Sciatic nerve (tissue), 2 donors: ENCODE results near the gene STN1. TPM values are rescaled to one million over a fixed set of nuclear protein-coding genes. Genes with fewer than 3 reads are reported as not detected.

ENCODE experiments used
- ATAC-seq: fragments of 200-7000 bp; cut with Tn5 transposase; one replicate; pipeline ENCODE4 v1.9.1; 2020; ENCODE audit warnings: mild to moderate bottlenecking, moderate library complexity
- DNase-seq: peaks from one replicate; pipeline ENCODE4 v3.0.0-alpha.2; 2020; ENCODE audit warnings: low spot score
- intact Hi-C: fragments of 100-400 bp; cut with DNase I; formaldehyde crosslinking; loops from one replicate; pipeline ENCODE4 v1.14.2; 2022
- total RNA-seq: library from RNA; stranded (reverse); fragmentation: NEBNext Ultra II Directional; extraction: Animal tissue kit (Norgen Biotek cat#: 25700); gene quantifications from one replicate; pipeline ENCODE4 v1.2.1, GENCODE V29; 2021
- donor health status: DM: no; HTN: no; CAD: no.
- donor health status: DM: no; HTN: no; CAD: no.

Gene STN1
- total RNA-seq, 1 donor from 2014 or later = 14.5 TPM

DNA sequence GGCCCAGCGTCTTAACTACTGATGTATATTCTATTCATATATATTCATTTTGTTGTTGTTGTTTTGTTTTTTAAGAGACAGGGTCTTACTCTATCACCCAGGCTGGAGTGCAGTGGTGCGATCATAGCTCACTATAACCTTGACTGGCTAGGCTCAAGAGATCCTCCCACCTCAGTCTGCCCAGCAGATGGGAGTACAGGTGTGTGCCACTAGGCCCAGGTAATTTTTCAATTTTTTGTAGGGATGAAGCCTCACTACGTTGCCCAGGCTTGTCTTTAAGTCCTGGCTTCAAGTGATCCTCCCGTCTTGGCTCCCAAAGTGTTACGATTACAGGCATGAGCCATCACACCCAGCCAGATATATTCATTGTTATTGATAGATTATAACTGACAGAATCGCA, 12.9 kb upstream of the STN1 start:
- DNase-seq (no peak), ATAC-seq (no peak)
- intact Hi-C loops = no loop called here

DNA sequence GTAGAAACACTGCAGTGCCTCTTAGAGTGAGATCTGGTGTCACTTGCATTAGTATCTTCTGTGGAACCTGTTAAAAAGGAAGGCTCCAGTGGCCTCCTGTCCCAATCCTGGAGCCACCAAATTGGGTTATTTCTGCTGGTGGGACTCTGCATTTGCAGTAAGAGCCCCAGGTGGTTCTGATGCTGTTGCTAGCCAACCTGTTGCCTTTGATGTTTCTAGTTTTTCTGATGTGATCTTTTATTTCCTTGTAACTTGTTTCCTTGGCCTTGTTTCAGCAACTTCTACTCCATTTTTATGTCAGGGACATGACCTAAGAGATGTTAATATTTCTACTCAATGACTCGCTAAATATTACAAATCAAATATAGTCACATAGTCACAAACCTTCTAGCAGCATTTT, 12.5 kb upstream of the STN1 start:
- ATAC-seq = no peak
- DNase-seq = no peak
- intact Hi-C loops = no loop called here

DNA sequence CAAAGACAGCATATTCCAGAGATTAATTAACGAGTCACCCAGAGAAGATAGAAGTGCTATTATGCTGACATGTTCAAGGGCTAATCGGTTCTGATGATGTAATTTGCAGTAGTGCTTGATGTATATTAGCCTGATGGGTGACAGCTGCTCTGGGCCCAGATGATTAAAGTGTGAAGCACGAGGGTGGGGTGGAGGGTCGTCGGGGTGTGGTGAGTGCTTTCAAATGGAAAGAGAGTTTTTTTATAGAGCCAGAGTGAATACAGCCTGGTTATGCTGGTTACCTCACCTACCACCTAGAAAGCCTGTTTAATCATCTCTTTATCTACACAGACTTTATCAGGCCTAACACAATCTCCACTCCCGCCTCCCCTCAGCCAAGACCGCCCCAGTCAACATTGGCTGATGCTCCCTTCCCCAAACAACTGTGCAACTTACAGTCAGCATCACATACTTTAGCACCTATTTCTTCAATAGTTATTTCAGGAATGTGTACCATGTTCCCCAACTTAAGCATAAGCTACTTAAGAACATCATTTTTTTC, 11.5 kb upstream of the STN1 start:
- intact Hi-C loops = no loop called here
- ATAC-seq = no peak
- no peak for DNase-seq

DNA sequence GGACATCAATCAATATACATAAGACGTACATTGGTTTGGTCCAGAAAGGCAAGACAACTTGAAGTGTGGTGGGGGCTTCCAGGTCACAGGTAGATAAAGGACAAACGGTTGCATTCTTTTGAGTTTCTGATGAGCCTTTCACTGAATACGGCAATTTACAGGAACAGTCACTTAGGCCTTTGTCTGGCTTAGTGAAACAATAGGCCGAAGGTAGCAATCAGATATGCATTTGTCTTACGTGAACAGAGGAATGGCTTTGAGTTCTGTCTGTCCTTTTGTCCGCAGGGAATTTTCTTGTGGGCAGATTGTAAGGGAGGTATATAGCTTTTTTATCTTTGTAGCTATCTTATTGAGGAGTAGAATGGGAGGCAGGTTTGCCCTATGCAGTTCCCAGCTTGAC, 10.8 kb upstream of the STN1 start:
- no peak for ATAC-seq
- intact Hi-C loops = no loop called here
- no peak for DNase-seq

DNA sequence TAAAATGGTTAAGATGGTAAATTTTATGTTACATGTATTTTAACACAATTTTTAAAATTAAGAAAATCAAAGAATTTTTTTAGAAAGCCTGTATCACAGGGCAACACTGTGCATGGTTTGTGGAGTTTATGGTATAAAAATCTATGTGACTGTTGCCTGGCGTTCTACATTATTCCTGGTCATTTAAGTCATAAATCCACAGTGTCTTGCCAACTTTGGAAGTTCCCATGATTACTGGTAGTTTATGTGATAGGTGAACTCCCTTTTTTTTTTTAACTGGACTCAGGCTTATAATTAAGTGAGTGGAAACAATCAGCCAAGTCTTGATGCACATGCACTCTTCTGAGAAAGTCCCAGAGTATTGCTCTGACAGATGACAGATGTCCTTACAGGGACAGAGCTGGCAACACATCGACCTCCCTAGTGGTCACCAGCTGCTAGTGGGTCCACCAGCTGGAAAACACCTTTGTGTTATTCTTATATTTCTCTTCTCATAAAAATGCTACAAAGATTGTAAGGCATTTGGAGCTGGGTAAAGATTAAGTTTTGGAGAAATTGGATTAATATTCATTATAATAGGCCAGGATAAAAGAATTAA, 8.8 kb upstream of the STN1 start:
- no peak for ATAC-seq
- intact Hi-C loops = no loop called here
- DNase-seq = no peak

DNA sequence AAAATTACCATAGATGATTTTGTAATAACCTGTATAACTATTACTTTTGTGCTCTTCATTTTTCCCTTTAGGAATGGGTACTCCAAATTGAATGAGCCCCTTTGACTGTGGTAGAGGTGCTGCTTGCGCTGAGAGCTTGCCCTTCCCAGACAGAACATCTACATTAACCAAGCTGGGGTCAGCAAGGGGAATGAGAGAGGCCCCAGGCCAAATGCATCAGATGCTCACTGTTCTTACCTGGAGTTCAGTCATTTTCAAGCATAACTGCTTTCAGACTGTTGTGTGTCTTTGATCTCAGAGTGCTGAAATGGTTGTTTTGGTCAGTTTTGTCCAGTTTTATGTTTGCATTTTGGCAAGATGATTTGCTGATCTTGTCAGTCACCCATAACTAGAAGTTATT, 7.6 kb upstream of the STN1 start:
- no peak for ATAC-seq
- no peak for DNase-seq
- intact Hi-C loops = no loop called here

DNA sequence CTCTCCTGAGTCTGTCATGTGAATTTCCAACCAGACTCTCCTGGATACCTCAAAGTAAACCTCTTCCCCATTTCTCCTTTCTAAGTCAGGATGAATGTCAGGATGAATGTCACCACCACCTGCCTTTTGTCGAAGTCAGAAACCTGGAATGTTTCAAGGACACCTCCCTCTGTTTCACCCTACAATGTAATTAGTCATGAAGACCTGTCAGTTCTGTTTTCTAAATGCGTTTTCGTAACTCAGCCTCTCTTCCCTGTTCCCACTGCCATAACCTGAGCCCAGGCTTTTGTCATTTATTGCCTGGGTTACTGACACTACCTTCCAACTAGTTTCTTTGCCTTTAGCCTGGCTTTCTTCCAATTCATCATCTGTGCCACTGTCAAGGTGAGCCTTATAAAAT, 5.5 kb upstream of the STN1 start:
- ATAC-seq (no peak), DNase-seq (no peak)
- intact Hi-C loops = no loop called here

DNA sequence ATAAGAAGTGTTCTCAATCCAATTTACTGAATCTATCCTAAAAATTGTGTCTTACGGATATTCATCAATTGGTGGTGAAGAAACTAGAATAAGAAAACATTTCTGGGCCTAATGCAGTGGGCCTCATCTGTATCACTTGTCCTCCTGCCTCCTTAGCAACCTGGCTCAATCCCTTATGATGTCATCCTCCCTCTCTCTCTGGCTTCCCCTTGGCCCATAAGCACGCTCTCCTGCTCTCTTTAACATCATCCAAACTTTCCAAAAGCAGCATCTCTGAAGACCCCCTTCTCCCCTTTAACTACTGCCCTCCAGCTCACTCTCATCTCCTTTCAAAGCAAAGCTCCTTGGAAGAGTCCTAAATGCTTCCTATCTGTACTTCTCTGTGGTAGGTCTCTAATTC, 4.7 kb upstream of the STN1 start:
- DNase-seq (no peak), ATAC-seq (no peak)
- intact Hi-C loops = no loop called here

DNA sequence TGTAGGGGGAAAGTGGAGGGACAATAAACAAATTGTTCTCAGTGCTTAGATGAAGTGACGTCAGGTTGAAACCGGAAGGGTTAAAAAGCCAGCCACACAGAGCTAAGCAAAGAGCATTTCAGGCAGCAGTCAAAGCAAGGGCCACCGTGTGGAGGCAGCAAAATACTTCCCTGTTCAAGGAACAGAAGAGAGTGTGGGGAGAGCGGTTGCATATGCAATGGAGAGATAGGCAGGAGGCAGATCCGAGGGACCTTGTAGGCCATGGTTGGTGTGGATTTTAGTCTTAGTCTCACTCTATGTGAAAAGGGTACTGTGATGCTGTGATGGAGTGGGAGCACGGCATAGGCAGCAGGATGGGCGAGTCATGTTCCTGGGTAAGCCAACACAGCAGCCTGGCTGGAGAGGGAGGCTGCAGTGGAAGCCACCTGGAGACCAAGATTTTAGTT, 3.8 kb upstream of the STN1 start:
- no peak for DNase-seq
- no peak for ATAC-seq
- intact Hi-C loops = no loop called here

DNA sequence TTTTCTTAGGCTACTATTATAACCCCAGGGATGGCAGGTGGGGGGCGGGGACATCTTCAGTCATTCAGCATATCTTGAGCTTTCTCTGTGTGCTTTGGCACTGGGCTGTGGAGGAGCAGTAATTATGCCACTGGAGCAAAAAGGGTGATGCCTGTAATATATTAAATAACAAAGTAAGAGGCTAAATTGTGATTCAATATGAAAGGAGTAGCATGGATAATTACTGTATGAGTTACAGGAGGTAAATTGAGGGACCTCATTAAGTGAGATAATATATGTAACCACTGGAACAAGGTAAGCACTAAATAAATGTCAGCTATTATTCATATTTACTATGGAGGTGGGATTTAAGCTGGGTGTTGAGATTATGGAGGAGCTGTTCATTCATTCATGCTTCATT, 3.3 kb upstream of the STN1 start:
- DNase-seq = no peak
- intact Hi-C loops = no loop called here
- ATAC-seq = no peak

DNA sequence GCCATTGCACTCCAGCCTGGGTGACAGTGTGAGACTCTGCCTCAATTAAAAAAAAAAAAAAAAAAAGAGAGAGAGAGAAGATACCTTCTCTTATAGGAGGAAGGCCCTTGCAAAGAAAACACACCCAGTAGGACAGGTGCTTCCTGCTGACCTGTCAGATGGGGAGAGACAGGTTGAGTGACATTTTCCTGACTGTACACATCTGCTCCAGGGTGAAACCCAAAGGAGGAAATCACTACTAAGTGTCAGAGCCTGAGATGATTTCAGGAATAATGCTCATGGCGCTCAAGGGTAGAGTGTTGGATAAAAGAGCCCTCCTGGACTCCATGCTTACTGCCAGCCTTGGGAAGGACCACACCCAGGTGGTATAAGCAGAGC, 1.7 kb upstream of the STN1 start:
- DNase-seq (no peak), ATAC-seq (no peak)
- intact Hi-C loops = no loop called here

DNA sequence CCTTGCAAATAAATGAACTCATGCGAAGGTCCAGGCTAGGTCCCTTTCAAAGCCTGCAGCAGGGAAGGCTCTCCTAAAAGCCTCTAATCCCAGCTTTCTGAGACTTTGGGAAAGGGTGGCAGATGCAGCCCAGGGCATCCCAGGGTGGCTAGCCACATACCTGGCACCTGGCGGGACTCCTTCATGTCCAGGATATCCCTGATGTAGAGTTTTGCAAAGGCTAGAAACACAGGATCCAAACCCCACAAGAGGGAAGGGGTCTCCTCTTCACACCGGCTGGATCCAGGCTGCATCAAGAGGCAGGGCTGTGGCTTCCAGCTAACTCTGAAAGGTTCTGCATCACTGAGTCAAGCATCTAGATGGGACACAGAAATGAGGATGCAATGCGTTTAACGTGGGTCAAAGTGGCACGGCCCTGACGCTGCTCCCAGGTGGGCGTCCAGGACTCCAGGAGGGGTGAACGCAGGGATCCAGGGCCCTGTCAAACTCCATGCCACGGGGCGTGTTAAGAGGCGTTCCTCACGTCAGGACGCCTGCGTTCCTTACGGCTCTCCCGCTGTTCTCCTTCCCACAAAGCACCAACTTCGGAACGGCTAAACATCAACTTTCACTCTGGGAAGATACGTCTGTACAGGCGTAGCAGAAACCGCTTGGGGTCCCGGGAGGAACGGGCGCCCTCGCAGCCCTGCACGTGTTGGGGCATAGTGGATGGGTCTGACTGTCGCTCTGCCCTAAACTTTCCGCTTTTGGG, 507 bp downstream of the STN1 start:
- DNase-seq (peak; percentile 75), ATAC-seq (peak; percentile 54)
- intact Hi-C loops = no loop called here

DNA sequence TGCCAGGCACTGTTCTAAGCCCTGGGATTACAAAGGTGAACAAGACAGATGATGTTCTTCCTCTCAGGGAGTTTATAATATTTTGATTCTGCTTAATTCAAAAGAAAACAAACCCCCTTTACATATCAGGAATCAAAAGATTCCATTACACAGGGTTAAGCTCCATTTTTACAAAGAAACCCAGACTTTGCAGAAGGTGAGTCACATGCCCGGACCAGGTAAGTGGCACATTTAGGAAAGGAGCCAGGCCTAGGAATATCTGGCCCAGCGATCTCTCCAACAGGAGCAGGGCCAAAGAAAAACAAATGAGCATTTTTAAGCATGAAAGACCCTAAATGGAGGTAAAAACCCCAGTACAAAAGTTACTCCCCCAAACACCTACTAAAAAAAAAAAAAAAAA, 1.1 kb downstream of the STN1 start:
- ATAC-seq (no peak), DNase-seq (no peak)
- intact Hi-C loops = no loop called here

DNA sequence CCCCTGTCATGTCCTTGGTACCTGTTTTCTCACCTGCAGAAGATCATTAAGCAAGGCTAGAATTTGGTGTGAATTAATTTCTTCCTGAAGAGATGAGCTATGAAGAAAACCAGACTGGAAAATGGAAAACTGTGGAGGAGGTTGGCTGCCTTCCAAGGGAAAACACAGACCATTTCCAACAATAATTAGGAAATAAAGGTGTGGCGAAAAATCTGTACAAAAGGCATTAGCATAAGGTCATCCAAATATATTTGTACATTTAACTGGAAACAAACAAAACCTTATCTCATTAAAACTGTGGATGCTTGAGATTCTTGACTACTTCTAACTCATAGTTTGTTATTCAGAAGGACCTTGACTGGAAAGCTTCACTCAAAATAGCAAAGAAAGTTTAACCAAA, 1.7 kb downstream of the STN1 start:
- intact Hi-C loops = no loop called here
- DNase-seq (no peak), ATAC-seq (no peak)

DNA sequence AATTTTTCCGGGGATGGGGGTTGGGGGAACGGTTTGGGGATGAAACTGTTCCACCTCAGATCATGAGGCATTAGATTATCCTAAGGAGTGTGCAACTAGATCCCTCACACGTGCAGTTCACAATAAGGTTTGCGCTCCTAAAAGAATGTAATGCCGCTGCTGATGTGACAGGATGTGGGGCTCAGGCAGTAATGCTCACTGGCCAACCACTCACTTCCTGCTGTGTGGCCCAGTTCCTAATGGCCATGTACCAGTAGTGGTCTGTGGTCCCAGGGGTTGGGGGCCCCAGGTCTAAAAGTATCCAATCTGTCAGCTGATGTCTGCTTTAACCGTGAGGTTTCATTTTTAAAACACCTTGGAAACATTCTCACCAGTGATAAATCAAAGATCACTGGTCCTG, 2.2 kb downstream of the STN1 start:
- ATAC-seq = no peak
- no peak for DNase-seq
- intact Hi-C loops = no loop called here

DNA sequence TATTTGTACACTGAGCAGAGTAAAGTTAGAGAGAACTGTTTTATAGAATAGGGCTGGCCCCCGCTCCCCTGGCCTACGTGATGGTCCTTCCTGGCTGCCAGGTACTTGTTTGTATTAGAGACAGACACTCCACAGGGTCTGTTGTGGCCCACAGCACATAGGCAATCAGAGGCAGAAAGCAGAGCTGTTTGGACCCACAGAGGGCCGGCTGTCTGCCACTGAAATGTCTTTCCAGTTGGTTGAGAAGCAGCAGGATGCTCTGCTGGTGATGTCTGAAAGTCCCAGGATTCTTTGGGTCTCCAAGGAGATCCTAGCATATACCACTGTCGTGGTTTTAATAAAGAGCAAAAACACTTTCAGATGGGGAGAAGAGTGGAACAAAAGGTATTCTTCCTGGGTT, 5.2 kb downstream of the STN1 start:
- ATAC-seq = no peak
- DNase-seq = no peak
- intact Hi-C loops = no loop called here

DNA sequence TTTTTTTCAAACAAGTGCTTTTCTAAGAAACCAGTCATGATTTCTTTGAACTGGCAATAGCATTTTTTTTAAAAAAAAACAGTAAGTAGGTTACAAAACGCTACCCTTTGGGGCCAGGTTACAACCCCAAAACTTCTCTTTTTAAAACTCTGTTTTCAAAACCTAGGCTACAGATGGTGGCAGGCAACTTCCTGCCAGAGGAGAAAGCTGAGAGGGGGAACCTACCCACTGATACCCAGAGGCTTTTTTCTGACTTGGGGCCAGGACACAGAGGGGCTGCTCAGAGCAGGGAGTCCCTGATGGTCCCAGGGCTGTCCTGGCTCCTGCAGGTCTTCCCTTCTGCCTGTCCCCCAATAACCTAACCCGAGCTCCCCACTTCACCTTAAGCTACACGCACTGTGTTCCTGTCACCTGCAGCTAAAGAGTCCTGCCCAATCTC, 6.9 kb downstream of the STN1 start:
- DNase-seq = no peak
- no peak for ATAC-seq
- intact Hi-C loops = no loop called here

DNA sequence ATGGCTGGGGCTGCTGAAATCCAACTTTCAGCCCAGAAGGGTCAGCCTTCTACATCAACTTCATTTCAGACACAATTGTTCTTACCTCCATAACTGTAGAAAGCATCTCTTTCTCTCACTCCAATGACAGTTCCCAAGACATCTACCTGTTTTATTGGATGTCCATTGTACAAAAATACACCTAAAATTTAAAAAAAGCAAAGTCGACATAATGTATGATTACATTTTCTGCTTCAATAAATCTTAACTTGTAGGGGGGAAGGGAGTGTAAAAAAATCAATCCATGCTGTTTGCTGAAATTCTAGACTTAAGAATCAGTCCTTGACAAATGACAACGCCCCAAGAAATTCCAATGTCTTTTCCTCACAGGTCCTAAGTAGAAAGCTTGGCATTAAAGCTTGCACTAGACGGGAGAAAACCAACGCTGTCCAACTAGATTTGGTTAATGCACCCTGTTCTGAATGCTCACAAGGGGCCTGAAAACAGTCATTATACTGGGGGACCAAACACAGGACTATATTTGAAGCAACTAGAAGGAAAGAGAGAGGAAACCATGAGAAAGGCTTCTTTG, 7.5 kb downstream of the STN1 start:
- ATAC-seq (no peak), DNase-seq (no peak)
- intact Hi-C loops = no loop called here

DNA sequence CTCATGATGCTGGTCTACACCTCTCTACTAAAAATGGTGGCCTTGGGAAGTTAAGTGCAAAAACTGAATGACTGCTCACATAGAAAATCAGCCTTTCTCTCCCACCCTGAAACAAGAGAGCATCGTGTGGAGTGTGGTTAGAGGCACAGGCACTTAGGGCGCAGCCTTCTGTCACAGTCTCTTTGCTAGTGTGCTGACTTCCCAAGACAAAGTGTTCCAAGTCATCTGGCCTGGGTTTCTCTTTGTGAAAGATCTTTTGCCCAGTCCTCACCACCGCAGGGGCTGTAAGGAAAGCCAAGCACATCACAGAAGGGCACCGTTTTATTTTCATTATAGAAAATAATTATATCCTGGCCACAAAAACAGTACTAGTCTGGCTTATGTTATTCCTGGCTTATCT, 12.5 kb downstream of the STN1 start:
- ATAC-seq (no peak), DNase-seq (no peak)
- intact Hi-C loops = no loop called here

DNA sequence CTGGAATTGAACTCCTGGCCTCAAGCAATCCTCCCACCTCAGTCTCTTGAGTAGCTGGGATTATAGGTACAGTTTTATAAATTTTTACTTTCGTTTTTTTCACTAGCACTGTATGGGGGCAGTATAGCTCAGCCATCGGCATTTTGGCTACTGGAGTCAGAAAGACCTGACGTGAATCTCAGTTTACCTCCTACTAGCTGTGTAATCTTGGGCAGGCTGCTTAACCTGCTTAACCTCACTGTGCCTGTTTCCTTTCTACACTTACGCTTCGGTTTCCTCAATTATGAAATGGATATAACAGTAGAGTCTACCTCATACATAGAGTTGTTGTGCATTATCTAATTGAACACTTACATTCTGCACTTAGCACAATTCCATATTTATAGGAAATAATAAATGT, 16.7 kb downstream of the STN1 start:
- intact Hi-C loops = no loop called here
- no peak for DNase-seq
- no peak for ATAC-seq

DNA sequence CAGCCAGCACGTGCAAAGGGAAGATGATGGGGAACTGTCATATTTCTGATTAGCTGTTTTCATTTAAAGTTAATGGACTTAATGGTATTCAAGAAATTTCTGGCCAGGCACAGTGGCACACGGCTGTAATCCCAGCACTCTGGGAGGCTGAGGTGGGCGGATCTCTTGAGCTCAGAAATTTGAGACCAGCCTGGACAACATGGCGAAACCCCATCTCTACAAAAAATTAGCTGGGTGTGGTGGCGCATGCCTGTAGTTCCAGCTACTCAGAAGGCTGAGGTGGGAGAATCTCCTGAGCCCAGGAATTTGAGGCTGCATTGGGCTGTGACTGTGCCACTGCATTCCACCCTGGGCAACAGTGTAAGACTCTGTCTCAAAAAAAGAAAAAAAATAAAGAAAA, 18.7 kb downstream of the STN1 start:
- intact Hi-C loops = no loop called here
- ATAC-seq = no peak
- no peak for DNase-seq
